H9 (cell line): ENCODE measurements around the gene BRCA2. TPM values are rescaled to one million over a fixed set of nuclear protein-coding genes. Genes with fewer than 3 reads are reported as not detected.

Experiments used
- DNase-seq: peaks from one replicate; pipeline ENCODE4 v3.0.0-alpha.2; 2017
- H2AFZ ChIP-seq: one replicate; pipeline ENCODE4 v1.6.1; 2013; ENCODE audit warnings: mild to moderate bottlenecking, low read length, control low read depth, moderate library complexity
- H2AK5ac ChIP-seq: 2 replicates; pipeline ENCODE4 v1.6.1; 2013; ENCODE audit warnings: low read length, control low read depth, mixed read lengths; ENCODE audit not compliant: insufficient read length
- H2BK120ac ChIP-seq: one replicate; pipeline ENCODE4 v1.6.1; 2013; ENCODE audit warnings: low read depth, mild to moderate bottlenecking, low read length, control low read depth, inconsistent platforms; ENCODE audit not compliant: poor library complexity, severe bottlenecking
- H2BK12ac ChIP-seq: 2 replicates; pipeline ENCODE4 v1.6.1; 2013; ENCODE audit warnings: low read length, control low read depth, mixed read lengths, low read depth; ENCODE audit not compliant: insufficient read length
- H2BK15ac ChIP-seq: 2 replicates; pipeline ENCODE4 v1.6.1; 2013; ENCODE audit warnings: low read depth, low read length, control low read depth
- H2BK20ac ChIP-seq: one replicate; pipeline ENCODE4 v1.6.1; 2013; ENCODE audit warnings: low read depth, mild to moderate bottlenecking, low read length, control low read depth, inconsistent platforms; ENCODE audit not compliant: poor library complexity, severe bottlenecking
- H2BK5ac ChIP-seq: 2 replicates; pipeline ENCODE4 v1.6.1; 2013; ENCODE audit warnings: low read length, control low read depth, mixed read lengths; ENCODE audit not compliant: insufficient read length
- H3K14ac ChIP-seq: 2 replicates; pipeline ENCODE4 v1.6.1; 2013; ENCODE audit warnings: low read length, control low read depth; ENCODE audit not compliant: insufficient read depth
- H3K18ac ChIP-seq: 2 replicates; pipeline ENCODE4 v1.6.1; 2013; ENCODE audit warnings: low read depth, mild to moderate bottlenecking, mixed read lengths, low read length, control low read depth; ENCODE audit not compliant: insufficient read length
- H3K23ac ChIP-seq: 2 replicates; pipeline ENCODE4 v1.6.1; 2013; ENCODE audit warnings: low read length, control low read depth, mixed read lengths, low read depth; ENCODE audit not compliant: insufficient read length
- H3K23me2 ChIP-seq: 2 replicates; pipeline ENCODE4 v1.6.1; 2013; ENCODE audit warnings: low read depth, mild to moderate bottlenecking, mixed read lengths, low read length, control low read depth; ENCODE audit not compliant: insufficient read length, poor library complexity, severe bottlenecking
- H3K27ac ChIP-seq: 2 replicates; pipeline ENCODE4 v1.5.1; 2013; ENCODE audit warnings: low read length, control low read depth, mixed read lengths, low read depth; ENCODE audit not compliant: insufficient read length
- H3K27me3 ChIP-seq: 2 replicates; pipeline ENCODE4 v1.6.1; 2013; ENCODE audit warnings: low read length, control low read depth, inconsistent platforms; ENCODE audit not compliant: insufficient read depth
- H3K4ac ChIP-seq: 2 replicates; pipeline ENCODE4 v1.6.1; 2013; ENCODE audit warnings: low read depth, mild to moderate bottlenecking, control low read depth, inconsistent platforms, low read length, moderate library complexity
- H3K4me1 ChIP-seq: 2 replicates; pipeline ENCODE4 v1.6.1; 2013; ENCODE audit warnings: low read length, control low read depth, inconsistent platforms; ENCODE audit not compliant: insufficient read depth
- H3K4me2 ChIP-seq: 2 replicates; pipeline ENCODE4 v1.6.1; 2013; ENCODE audit warnings: low read length, control low read depth, mixed read lengths; ENCODE audit not compliant: insufficient read length, insufficient read depth
- H3K56ac ChIP-seq: 2 replicates; pipeline ENCODE4 v1.6.1; 2013; ENCODE audit warnings: low read depth, mild to moderate bottlenecking, mixed read lengths, low read length, control low read depth; ENCODE audit not compliant: insufficient read length
- H3K79me1 ChIP-seq: 2 replicates; pipeline ENCODE4 v1.6.1; 2013; ENCODE audit warnings: low read depth, mild to moderate bottlenecking, moderate library complexity, low read length, control low read depth, inconsistent platforms; ENCODE audit not compliant: insufficient read depth, poor library complexity, severe bottlenecking
- H3K79me2 ChIP-seq: 2 replicates; pipeline ENCODE4 v1.6.1; 2013; ENCODE audit warnings: low read length, control low read depth, inconsistent platforms; ENCODE audit not compliant: insufficient read depth
- H3K9ac ChIP-seq: 2 replicates; pipeline ENCODE4 v1.6.1; 2013; ENCODE audit warnings: low read length, control low read depth, mixed read lengths; ENCODE audit not compliant: insufficient read length; ENCODE audit errors: extremely low read depth
- H3K9me3 ChIP-seq: one replicate; pipeline ENCODE4 v1.6.1; 2013; ENCODE audit warnings: low read depth, low read length, inconsistent platforms; ENCODE audit not compliant: control insufficient read depth
- H3T11ph ChIP-seq: one replicate; pipeline ENCODE4 v1.6.1; 2013; ENCODE audit warnings: mild to moderate bottlenecking, low read length, control low read depth, inconsistent platforms
- H4K20me1 ChIP-seq: one replicate; pipeline ENCODE4 v1.6.1; 2013; ENCODE audit not compliant: control insufficient read depth, insufficient read length, insufficient read depth
- H4K5ac ChIP-seq: 2 replicates; pipeline ENCODE4 v1.6.1; 2013; ENCODE audit warnings: low read depth, mild to moderate bottlenecking, mixed read lengths, low read length, control low read depth; ENCODE audit not compliant: insufficient read length
- H4K8ac ChIP-seq: replicated peaks from 2 replicates; pipeline ENCODE4 v1.6.1; 2013; ENCODE audit warnings: low read length, control low read depth, mixed read lengths, low read depth; ENCODE audit not compliant: insufficient read length
- H4K91ac ChIP-seq: 2 replicates; pipeline ENCODE4 v1.6.1; 2013; ENCODE audit warnings: low read depth, mild to moderate bottlenecking, moderate library complexity, mixed read lengths, low read length, control low read depth; ENCODE audit not compliant: insufficient read length
- H3K27ac Mint-ChIP-seq, 3 experiments: 2 replicates in 2 of 3; 3 replicates in 1 of 3; pipeline ENCODE4 v1.8.0; 2020 to 2021; ENCODE audit warnings: mixed read lengths in 3 of 3, mild to moderate bottlenecking in 1 of 3, moderate library complexity in 1 of 3
- H3K27me3 Mint-ChIP-seq: 2 replicates; pipeline ENCODE4 v1.8.0; 2021; ENCODE audit warnings: low read depth, mild to moderate bottlenecking, moderate library complexity, mixed read lengths
- H3K36me3 Mint-ChIP-seq, 3 experiments: 2 replicates in 2 of 3; 3 replicates in 1 of 3; pipeline ENCODE4 v1.8.0; 2020 to 2021; ENCODE audit warnings: low read depth in 3 of 3, mixed read lengths in 3 of 3; ENCODE audit not compliant: insufficient read depth in 1 of 3
- H3K4me1 Mint-ChIP-seq, 2 experiments: 2 replicates each; pipeline ENCODE4 v1.8.0; 2020; ENCODE audit warnings: mixed read lengths in 2 of 2
- H3K4me3 Mint-ChIP-seq, 2 experiments: 2 replicates in 1 of 2; 3 replicates in 1 of 2; pipeline ENCODE4 v1.8.0; 2020 to 2021; ENCODE audit warnings: mild to moderate bottlenecking in 2 of 2, mixed read lengths in 2 of 2, moderate library complexity in 1 of 2
- H3K9me3 Mint-ChIP-seq, 2 experiments: 2 replicates in 1 of 2; 3 replicates in 1 of 2; pipeline ENCODE4 v1.8.0; 2020; ENCODE audit warnings: mild to moderate bottlenecking in 2 of 2, mixed read lengths in 2 of 2, moderate library complexity in 1 of 2
- WGBS: extraction: QIAGEN DNeasy Blood & Tissue Kit; methylation state at CpG from one replicate; pipeline ENCODE4 v1.1.7; 2013; ENCODE audit warnings: missing lambda C conversion rate, low lambda C conversion rate, mixed read lengths; ENCODE audit not compliant: insufficient read length; ENCODE audit errors: extremely low coverage; 5-methylcytosine and 5-hydroxymethylcytosine counted together
- total RNA-seq: library from RNA; stranded (reverse); gene quantifications from 2 replicates; pipeline ENCODE4 v1.2.1, GENCODE V29; 2021
- TF ChIP-seq, protein P1 (sequence below): fragments of 200-600 bp; sonication (generic); conservative IDR thresholded peaks from 3 replicates; pipeline ENCODE4 v1.8.0; 2021; ENCODE audit warnings: antibody characterized with exemption, mild to moderate bottlenecking

The BRCA2 gene
- total RNA-seq, 1 experiment from 2014 or later = 17.0 TPM

GRCh38 chr13:32265726-32266125 lies 49.6 kb upstream of the BRCA2 start:
- H2AFZ ChIP-seq = no peak overlapping the region
- H3K4me1 ChIP-seq = no peaks in the 10 kb centered on the region
- no peak overlapping the region for H3K23ac ChIP-seq
- H2BK5ac ChIP-seq = no peak overlapping the region
- H3K4ac ChIP-seq = no peak overlapping the region
- H3K27ac ChIP-seq = no peak overlapping the region
- no peaks in the 10 kb centered on the region for H3K27me3 ChIP-seq
- H3K23me2 ChIP-seq = no peaks in the 10 kb centered on the region
- WGBS = no CpG with 5 or more reads among the region's 2 CpGs
- H4K91ac ChIP-seq = no peak overlapping the region
- no peaks in the 10 kb centered on the region for H3K79me2 ChIP-seq
- no peak overlapping the region for H3K18ac ChIP-seq
- H3K14ac ChIP-seq = no peak overlapping the region
- no peak overlapping the region for H4K5ac ChIP-seq
- Mint-ChIP-seq H3K9me3 (no peaks in the 10 kb centered on the region), H3K27ac (no peak overlapping the region), H3K4me3 (no peak overlapping the region), H3K4me1 (no peaks in the 10 kb centered on the region; a peak in 1 of 4 replicates), H3K36me3 (no peaks in the 10 kb centered on the region), H3K27me3 (no peaks in the 10 kb centered on the region)
- TF ChIP-seq, protein P1, sequence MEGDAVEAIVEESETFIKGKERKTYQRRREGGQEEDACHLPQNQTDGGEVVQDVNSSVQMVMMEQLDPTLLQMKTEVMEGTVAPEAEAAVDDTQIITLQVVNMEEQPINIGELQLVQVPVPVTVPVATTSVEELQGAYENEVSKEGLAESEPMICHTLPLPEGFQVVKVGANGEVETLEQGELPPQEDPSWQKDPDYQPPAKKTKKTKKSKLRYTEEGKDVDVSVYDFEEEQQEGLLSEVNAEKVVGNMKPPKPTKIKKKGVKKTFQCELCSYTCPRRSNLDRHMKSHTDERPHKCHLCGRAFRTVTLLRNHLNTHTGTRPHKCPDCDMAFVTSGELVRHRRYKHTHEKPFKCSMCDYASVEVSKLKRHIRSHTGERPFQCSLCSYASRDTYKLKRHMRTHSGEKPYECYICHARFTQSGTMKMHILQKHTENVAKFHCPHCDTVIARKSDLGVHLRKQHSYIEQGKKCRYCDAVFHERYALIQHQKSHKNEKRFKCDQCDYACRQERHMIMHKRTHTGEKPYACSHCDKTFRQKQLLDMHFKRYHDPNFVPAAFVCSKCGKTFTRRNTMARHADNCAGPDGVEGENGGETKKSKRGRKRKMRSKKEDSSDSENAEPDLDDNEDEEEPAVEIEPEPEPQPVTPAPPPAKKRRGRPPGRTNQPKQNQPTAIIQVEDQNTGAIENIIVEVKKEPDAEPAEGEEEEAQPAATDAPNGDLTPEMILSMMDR = no peak
- H4K8ac ChIP-seq = no peak overlapping the region
- no peak overlapping the region for H3K4me2 ChIP-seq
- no peak overlapping the region for H3K9ac ChIP-seq
- H4K20me1 ChIP-seq = no peaks in the 10 kb centered on the region
- no peaks in the 10 kb centered on the region for H3K79me1 ChIP-seq
- H3T11ph ChIP-seq = no peak overlapping the region
- no peak overlapping the region for H2BK20ac ChIP-seq
- no peak overlapping the region for H2BK120ac ChIP-seq
- H3K9me3 ChIP-seq = no peaks in the 10 kb centered on the region
- H2BK12ac ChIP-seq = no peak overlapping the region
- no peak for DNase-seq
- H2AK5ac ChIP-seq = no peak overlapping the region
- H2BK15ac ChIP-seq = no peak overlapping the region
- H3K56ac ChIP-seq = no peak overlapping the region
